CD4-positive, alpha-beta T cell (primary cell): ENCODE results near the gene GARIN5B. TPM values are rescaled to one million over a fixed set of nuclear protein-coding genes. Genes with fewer than 3 reads are reported as not detected.
"Not testable (repeated sequence)": the region's sequence is repeated elsewhere in the genome, so short reads cannot be mapped to it uniquely, and the experiment has no call there.

ENCODE experiments used
- ATAC-seq: fragments of 200-7000 bp; cut with Tn5 transposase; one replicate; pipeline ENCODE4 v1.10.0; 2022; ENCODE audit warnings: mild to moderate bottlenecking; ENCODE audit not compliant: poor library complexity
- CTCF ChIA-PET: fragments of 350-600 bp; sonication (Branson Sonifier 250); formaldehyde crosslinking; loops from one replicate; lab custom pipeline; 2021; ENCODE audit warnings: antibody characterized with exemption, inconsistent platforms; lab: Charles Lee
- POLR2A ChIA-PET: fragments of 350-600 bp; sonication (Branson Sonifier 250); formaldehyde crosslinking; loops from one replicate; lab custom pipeline; 2021; ENCODE audit warnings: antibody characterized with exemption, inconsistent platforms; lab: Charles Lee
- DNase-seq, 14 experiments: peaks; one replicate each; pipeline ENCODE4 v3.0.0-alpha.2; 2013 to 2020; ENCODE audit warnings: mixed read lengths in 2 of 14
- H3K27ac ChIP-seq, 2 donors: one replicate each; pipeline versions ENCODE4 v1.5.1 to v1.7.0; 2013; ENCODE audit warnings: low read length in 2 of 2, low read depth in 1 of 2, mild to moderate bottlenecking in 1 of 2
- H3K27me3 ChIP-seq, 2 experiments: 1 replicate in 1 of 2; 2 replicates in 1 of 2; pipeline versions ENCODE4 v1.6.1 to v1.7.0; 2013; ENCODE audit warnings: low read length in 2 of 2, control low read depth in 1 of 2, mild to moderate bottlenecking in 1 of 2, moderate library complexity in 1 of 2; ENCODE audit not compliant: insufficient read depth in 2 of 2, control insufficient read depth in 1 of 2
- H3K36me3 ChIP-seq: one replicate; pipeline ENCODE4 v1.6.1; 2013; ENCODE audit warnings: low read length, control low read depth; ENCODE audit not compliant: insufficient read depth
- H3K4me1 ChIP-seq: one replicate; pipeline ENCODE4 v1.6.1; 2013; ENCODE audit warnings: low read length, control low read depth; ENCODE audit not compliant: insufficient read depth
- H3K4me3 ChIP-seq: one replicate; pipeline ENCODE4 v1.5.1; 2013; ENCODE audit warnings: mild to moderate bottlenecking, low read length, moderate library complexity
- H3K9me3 ChIP-seq, 2 experiments: 1 replicate in 1 of 2; 2 replicates in 1 of 2; pipeline versions ENCODE4 v1.6.1 to v1.7.0; 2013; ENCODE audit warnings: low read length in 2 of 2, mild to moderate bottlenecking in 2 of 2, control low read depth in 1 of 2, moderate library complexity in 1 of 2; ENCODE audit not compliant: control insufficient read depth in 1 of 2, insufficient read depth in 1 of 2
- H3K27ac Mint-ChIP-seq: one replicate; pipeline ENCODE4 v1.8.0; 2020; ENCODE audit warnings: mixed read lengths
- H3K27me3 Mint-ChIP-seq: one replicate; pipeline ENCODE4 v1.8.0; 2021; ENCODE audit warnings: mixed read lengths
- H3K36me3 Mint-ChIP-seq: one replicate; pipeline ENCODE4 v1.8.0; 2021; ENCODE audit warnings: low read depth, mixed read lengths
- H3K4me1 Mint-ChIP-seq: one replicate; pipeline ENCODE4 v1.8.0; 2021; ENCODE audit warnings: low read depth, mixed read lengths
- H3K4me3 Mint-ChIP-seq: one replicate; pipeline ENCODE4 v1.8.0; 2020; ENCODE audit warnings: mild to moderate bottlenecking, mixed read lengths
- H3K9me3 Mint-ChIP-seq: one replicate; pipeline ENCODE4 v1.8.0; 2020; ENCODE audit warnings: mixed read lengths
- intact Hi-C, 2 experiments: fragments of 100-400 bp; cut with DNase I in 1 of 2; cut with micrococcal nuclease in 1 of 2; formaldehyde crosslinking; loops; one replicate each; pipeline versions ENCODE4 v1.15.1 to v1.9.0; 2023 to 2025; cut with DNase I, micrococcal nuclease
- polyA plus RNA-seq, 2 donors: library from polyadenylated mRNA; unstranded; fragments of 120-200 nt; gene quantifications; one replicate each; pipeline ENCODE4 v1.2.1, GENCODE V29; 2013
- total RNA-seq, 174 experiments: library from RNA in 2 of 174; stranded (reverse) in 2 of 174; gene quantifications; one replicate each; pipeline ENCODE4 v1.2.3 and lab custom pipeline; 2021 to 2026
- TF ChIP-seq, protein P1 (sequence below): fragments of 200-600 bp; IDR thresholded peaks from one replicate; pipeline ENCODE4 v1.8.0; 2022; ENCODE audit warnings: antibody characterized with exemption, mild to moderate bottlenecking

The GARIN5B gene
- total RNA-seq (under 1 TPM in 1 of 2 experiments, not detected in 1; 0.08 TPM), total RNA-seq (lab: John Stamatoyannopoulos, UW) (0 to 0.13 (median 0) reads per million in 172 experiments)
- not detected for polyA plus RNA-seq (2013, experiment 1 of 2)
- not detected for polyA plus RNA-seq (2013, experiment 2 of 2)

DNA sequence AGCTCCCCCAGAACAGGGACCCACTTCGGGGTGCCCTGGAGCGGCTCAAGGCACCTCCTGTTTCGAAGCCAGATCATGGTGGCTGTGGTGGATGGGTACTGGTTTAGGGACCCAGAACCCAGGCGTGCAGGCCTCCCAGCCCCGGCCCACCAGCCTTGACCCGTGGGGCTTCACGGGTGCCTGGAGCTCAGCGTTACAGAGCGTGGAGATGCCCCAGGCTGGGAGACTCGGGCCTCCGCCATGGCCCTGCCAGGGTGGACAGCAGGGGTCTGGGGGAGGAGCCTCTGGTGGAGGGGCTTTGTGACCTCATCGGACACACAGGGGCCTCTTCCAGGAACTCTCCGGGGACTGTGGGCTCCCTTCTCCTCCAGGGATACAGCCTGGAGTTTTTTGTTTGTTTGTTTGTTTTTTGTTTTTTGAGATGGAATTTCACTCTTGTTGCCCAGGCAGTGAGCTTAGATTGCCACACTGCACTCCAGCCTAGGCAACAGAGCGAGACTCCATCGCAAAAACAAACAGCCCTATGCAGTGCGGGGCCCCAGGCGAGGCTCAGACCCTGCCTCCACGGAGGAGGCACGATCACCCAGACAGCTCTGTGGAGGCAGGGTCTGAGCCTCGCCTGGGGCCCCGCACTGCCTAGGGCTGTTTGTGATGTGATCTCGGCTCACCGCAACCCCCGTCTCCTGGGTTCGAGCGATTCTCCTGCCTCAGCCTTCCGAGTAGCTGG is at the start of gene GARIN5B:
TSS of gene GARIN5B (minus strand) at position 271 of the 727 bp plus-strand sequence. CDS start at position 77, 194 bp downstream.
- H3K27ac Mint-ChIP-seq, result no peak within 1 kb of the TSS
- no peaks in the 10 kb centered on the region for H3K4me1 Mint-ChIP-seq
- peaks cover 1 to 4% of the 10 kb centered on the region in 2 experiments for H3K27me3 ChIP-seq
- CTCF ChIA-PET, result no interaction called here
- H3K9me3 Mint-ChIP-seq, result no peaks in the 10 kb centered on the region
- H3K36me3 ChIP-seq, result no peaks in the 10 kb centered on the region
- no peak within 1 kb of the TSS for H3K4me3 Mint-ChIP-seq
- no peak within 1 kb of the TSS for H3K27ac ChIP-seq
- H3K4me3 ChIP-seq, result no peak within 1 kb of the TSS
- peaks cover 10% of the 10 kb centered on the region for H3K27me3 Mint-ChIP-seq
- ATAC-seq (no peak), DNase-seq (no peak)
- H3K4me1 ChIP-seq, result no peaks in the 10 kb centered on the region
- POLR2A ChIA-PET, result no interaction called here
- peaks cover 0 to under 1% of the 10 kb centered on the region in 2 experiments for H3K9me3 ChIP-seq
- intact Hi-C loops, result no loop called here
- no peaks in the 10 kb centered on the region for H3K36me3 Mint-ChIP-seq
- TF ChIP-seq, protein P1, sequence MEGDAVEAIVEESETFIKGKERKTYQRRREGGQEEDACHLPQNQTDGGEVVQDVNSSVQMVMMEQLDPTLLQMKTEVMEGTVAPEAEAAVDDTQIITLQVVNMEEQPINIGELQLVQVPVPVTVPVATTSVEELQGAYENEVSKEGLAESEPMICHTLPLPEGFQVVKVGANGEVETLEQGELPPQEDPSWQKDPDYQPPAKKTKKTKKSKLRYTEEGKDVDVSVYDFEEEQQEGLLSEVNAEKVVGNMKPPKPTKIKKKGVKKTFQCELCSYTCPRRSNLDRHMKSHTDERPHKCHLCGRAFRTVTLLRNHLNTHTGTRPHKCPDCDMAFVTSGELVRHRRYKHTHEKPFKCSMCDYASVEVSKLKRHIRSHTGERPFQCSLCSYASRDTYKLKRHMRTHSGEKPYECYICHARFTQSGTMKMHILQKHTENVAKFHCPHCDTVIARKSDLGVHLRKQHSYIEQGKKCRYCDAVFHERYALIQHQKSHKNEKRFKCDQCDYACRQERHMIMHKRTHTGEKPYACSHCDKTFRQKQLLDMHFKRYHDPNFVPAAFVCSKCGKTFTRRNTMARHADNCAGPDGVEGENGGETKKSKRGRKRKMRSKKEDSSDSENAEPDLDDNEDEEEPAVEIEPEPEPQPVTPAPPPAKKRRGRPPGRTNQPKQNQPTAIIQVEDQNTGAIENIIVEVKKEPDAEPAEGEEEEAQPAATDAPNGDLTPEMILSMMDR, result no peak

DNA sequence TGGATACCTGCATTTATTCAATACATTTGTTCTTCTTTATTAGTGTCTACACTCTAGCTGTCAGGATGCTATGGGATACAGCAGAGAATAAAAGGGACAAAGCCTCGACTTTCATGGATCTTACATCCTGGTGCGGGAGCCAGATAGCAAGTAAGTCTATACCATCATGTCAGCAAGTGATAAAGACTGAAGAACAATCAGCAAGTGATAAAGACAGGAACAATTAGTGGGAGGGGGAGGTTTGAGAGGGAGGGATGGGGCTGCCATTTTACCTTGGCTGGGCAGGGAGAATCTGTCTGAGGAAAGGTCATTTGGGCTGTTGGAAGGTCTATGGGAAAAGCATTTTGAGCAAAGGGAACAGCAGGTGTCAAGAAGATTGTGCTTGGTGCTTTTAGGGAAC is 47.1 kb upstream of the GARIN5B start:
- Mint-ChIP-seq H3K4me3 (peak overlapping the region; percentile 9), H3K9me3 (no peaks in the 10 kb centered on the region), H3K27me3 (no peaks in the 10 kb centered on the region), H3K4me1 (peaks cover 29% of the 10 kb centered on the region), H3K36me3 (peaks cover 30% of the 10 kb centered on the region), H3K27ac (peak overlapping the region; percentile 60)
- ChIA-PET CTCF (no interaction called here), POLR2A (interaction anchor here (0.7 kb wide), 1 partner anchor 26 kb away, joined by 3 read pairs; the partner anchor contains the start of gene TMEM238)
- Histone ChIP-seq H3K27me3 (no peaks in the 10 kb centered on the region), H3K9me3 (peaks cover 0 to 3% of the 10 kb centered on the region in 2 experiments), H3K4me1 (peaks cover 30% of the 10 kb centered on the region), H3K36me3 (peaks cover 8% of the 10 kb centered on the region), H3K27ac (no peak overlapping the region), H3K4me3 (no peak overlapping the region)
- no peak for ATAC-seq
- no peak for DNase-seq
- intact Hi-C loops, result no loop called here
- TF ChIP-seq, protein P1, result no peak

- H3K27me3 Mint-ChIP-seq, H3K9me3 ChIP-seq, H3K9me3 Mint-ChIP-seq, H3K27ac ChIP-seq, CTCF ChIA-PET, ATAC-seq, H3K27me3 ChIP-seq, H3K4me3 ChIP-seq, DNase-seq: not testable (repeated sequence)
- Mint-ChIP-seq H3K36me3 (peaks cover 35% of the 10 kb centered on the region), H3K27ac (peak overlapping the region; percentile 99), H3K4me1 (peaks cover 29% of the 10 kb centered on the region), H3K4me3 (peak overlapping the region; percentile 94)
- intact Hi-C loops, result loop anchor here (2.0 to 10.0 kb wide), 8 partner anchors 24 to 290 kb away; partner anchors contain the start of genes C19orf85 (in 1 of the 2), ISOC2 (in 1 of the 2), KMT5C (in 1 of the 2) and PPP6R1 (in 1 of the 2)
- Histone ChIP-seq H3K36me3 (peaks cover 11% of the 10 kb centered on the region), H3K4me1 (peaks cover 30% of the 10 kb centered on the region)
- POLR2A ChIA-PET, result interaction anchor here (1.1 to 2.7 kb wide), 4 partner anchors 12 to 150 kb away, joined by 3 to 13 read pairs (median 4); no protein-coding TSS in a partner anchor
These were observed 46.1 kb upstream of the GARIN5B start for GRCh38 chr19:55409179-55409578.
